Heart left ventricle (tissue), 13 donors: ENCODE results near the gene CLSTN2.

ENCODE experiments used
- CTCF ChIP-seq, 12 donors: fragments of 200-600 bp; sonication (generic) in 4 of 12; IDR thresholded peaks; one replicate each; pipeline versions ENCODE4 v1.5.0 to v1.8.0; 2018 to 2022; ENCODE audit warnings: antibody characterized with exemption in 12 of 12, mild to moderate bottlenecking in 5 of 12
- POLR2A ChIP-seq, 2 donors: fragments of 450-650 bp; IDR thresholded peaks; one replicate each; pipeline ENCODE4 v1.6.1; 2017; ENCODE audit warnings: antibody characterized with exemption in 2 of 2, mild to moderate bottlenecking in 2 of 2, moderate library complexity in 2 of 2
- donor health status: ischemic (EF 13 %, LVEDD 7.1; RV severe dilation, severe dysfunction).
- donor health status: DM: no; HTN: yes; CAD: no.
- donor health status: DM: no; HTN: no; CAD: no.
- donor health status: ischemic (EF 25% LVEDD 6.9; RV normal size, moderate dysfunction).
- donor health status: ischemic (EF 25% LVEDD 5.7; RV mildly dilated, moderate dysfunction).
- donor health status: ischemic (EF 35%, LVEDD 5.7; RV mildly dilated, moderate dysfunction).
- donor health status: nonischemic (EF 11% LVEDD 7.7; RV severe dilation, severe dysfunction).
- donor health status: DM: yes; HTN: yes; CAD: no.
- donor health status: PGD.
- donor health status: ischemic (EF 29% LVEDD 5.4; RV normal size, mild dysfunction).
- donor health status: nonischemic (EF 23%, LVEDD 6.1; RV moderate dilation, normal function).

GRCh38 chr3:140015741-140016140 lies 80.8 kb downstream of the CLSTN2 start:
- TF ChIP-seq CTCF (IDR thresholded peaks at IDR 0.05) = no peak
- TF ChIP-seq POLR2A (IDR thresholded peaks at IDR 0.05) = no peak
